HCT116 (cell line): ENCODE results near the gene CHL1.

Source experiments
- CEBPB ChIP-seq: IDR thresholded peaks from 2 replicates; pipeline ENCODE4 v1.6.1; 2012; ENCODE audit warnings: low read depth
- ELF1 ChIP-seq: IDR thresholded peaks from 2 replicates; pipeline ENCODE4 v1.6.1; 2012; ENCODE audit warnings: low read depth, borderline replicate concordance
- EZH2phosphoT487 ChIP-seq: fragments of 200-600 bp; IDR thresholded peaks from 2 replicates; pipeline ENCODE4 v1.6.1; 2018; ENCODE audit warnings: antibody characterized with exemption, borderline replicate concordance
- FOSL1 ChIP-seq: IDR thresholded peaks from 2 replicates; pipeline ENCODE4 v1.6.1; 2012; ENCODE audit warnings: low read depth
- JUND ChIP-seq: IDR thresholded peaks from 2 replicates; pipeline ENCODE4 v1.6.1; 2012
- POLR2AphosphoS5 ChIP-seq: IDR thresholded peaks from 2 replicates; pipeline ENCODE4 v1.6.1; 2011; ENCODE audit warnings: mild to moderate bottlenecking, low read depth, low read length, moderate library complexity
- RAD21 ChIP-seq: IDR thresholded peaks from 2 replicates; pipeline ENCODE4 v1.6.1; 2012; ENCODE audit warnings: low read depth, mild to moderate bottlenecking
- TF ChIP-seq, protein P1 (sequence below): IDR thresholded peaks from 2 replicates; pipeline ENCODE4 v1.6.1; 2012
- TF ChIP-seq, protein P2 (sequence below): IDR thresholded peaks from 2 replicates; pipeline ENCODE4 v1.6.1; 2012; ENCODE audit warnings: low read depth
- TF ChIP-seq, protein P3 (sequence below), 3 experiments: fragments of 200-600 bp in 1 of 3; sonication (generic) in 1 of 3; IDR thresholded peaks in 2 of 3; conservative IDR thresholded peaks in 1 of 3; 2 replicates each; pipeline ENCODE4 v1.5.1; 2012 to 2017; ENCODE audit warnings: low read depth in 2 of 3, low read length in 2 of 3, antibody characterized with exemption in 1 of 3, borderline replicate concordance in 1 of 3, control low read depth in 1 of 3, mild to moderate bottlenecking in 1 of 3, mixed read lengths in 1 of 3, mixed run types in 1 of 3, moderate library complexity in 1 of 3; ENCODE audit not compliant: insufficient read depth in 1 of 3
- TF ChIP-seq, protein P4 (sequence below): IDR thresholded peaks from 2 replicates; pipeline ENCODE4 v1.6.1; 2012
- TF ChIP-seq, protein P5 (sequence below): IDR thresholded peaks from 2 replicates; pipeline ENCODE4 v1.6.1; 2011; ENCODE audit warnings: mild to moderate bottlenecking, low read length, moderate library complexity; ENCODE audit not compliant: insufficient replicate concordance; ENCODE audit errors: extremely low read depth

DNA sequence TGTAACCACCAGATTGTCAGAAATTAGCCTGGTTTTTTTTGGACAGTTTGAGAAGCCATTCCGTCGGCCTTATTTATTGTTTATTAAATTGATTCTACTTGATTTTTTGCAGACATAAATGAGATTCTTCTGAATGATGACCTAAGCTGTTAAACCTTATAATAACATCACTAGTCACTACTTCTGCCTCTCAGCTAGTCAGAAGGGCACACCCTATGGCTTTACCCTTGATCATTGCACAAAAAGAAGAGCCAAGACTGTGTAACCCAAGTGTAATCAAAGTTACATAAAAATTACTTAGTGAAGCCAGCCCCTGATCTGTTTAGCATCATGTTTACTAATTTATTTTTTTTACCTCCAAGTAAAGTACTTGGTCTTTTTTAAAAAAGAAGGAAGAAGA, 64.3 kb downstream of the CHL1 start:
- no peak for TF ChIP-seq RAD21
- TF ChIP-seq, protein P1, sequence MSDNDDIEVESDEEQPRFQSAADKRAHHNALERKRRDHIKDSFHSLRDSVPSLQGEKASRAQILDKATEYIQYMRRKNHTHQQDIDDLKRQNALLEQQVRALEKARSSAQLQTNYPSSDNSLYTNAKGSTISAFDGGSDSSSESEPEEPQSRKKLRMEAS, result no peak
- TF ChIP-seq, protein P2, sequence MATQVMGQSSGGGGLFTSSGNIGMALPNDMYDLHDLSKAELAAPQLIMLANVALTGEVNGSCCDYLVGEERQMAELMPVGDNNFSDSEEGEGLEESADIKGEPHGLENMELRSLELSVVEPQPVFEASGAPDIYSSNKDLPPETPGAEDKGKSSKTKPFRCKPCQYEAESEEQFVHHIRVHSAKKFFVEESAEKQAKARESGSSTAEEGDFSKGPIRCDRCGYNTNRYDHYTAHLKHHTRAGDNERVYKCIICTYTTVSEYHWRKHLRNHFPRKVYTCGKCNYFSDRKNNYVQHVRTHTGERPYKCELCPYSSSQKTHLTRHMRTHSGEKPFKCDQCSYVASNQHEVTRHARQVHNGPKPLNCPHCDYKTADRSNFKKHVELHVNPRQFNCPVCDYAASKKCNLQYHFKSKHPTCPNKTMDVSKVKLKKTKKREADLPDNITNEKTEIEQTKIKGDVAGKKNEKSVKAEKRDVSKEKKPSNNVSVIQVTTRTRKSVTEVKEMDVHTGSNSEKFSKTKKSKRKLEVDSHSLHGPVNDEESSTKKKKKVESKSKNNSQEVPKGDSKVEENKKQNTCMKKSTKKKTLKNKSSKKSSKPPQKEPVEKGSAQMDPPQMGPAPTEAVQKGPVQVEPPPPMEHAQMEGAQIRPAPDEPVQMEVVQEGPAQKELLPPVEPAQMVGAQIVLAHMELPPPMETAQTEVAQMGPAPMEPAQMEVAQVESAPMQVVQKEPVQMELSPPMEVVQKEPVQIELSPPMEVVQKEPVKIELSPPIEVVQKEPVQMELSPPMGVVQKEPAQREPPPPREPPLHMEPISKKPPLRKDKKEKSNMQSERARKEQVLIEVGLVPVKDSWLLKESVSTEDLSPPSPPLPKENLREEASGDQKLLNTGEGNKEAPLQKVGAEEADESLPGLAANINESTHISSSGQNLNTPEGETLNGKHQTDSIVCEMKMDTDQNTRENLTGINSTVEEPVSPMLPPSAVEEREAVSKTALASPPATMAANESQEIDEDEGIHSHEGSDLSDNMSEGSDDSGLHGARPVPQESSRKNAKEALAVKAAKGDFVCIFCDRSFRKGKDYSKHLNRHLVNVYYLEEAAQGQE, result no peak
- TF ChIP-seq, protein P3, sequence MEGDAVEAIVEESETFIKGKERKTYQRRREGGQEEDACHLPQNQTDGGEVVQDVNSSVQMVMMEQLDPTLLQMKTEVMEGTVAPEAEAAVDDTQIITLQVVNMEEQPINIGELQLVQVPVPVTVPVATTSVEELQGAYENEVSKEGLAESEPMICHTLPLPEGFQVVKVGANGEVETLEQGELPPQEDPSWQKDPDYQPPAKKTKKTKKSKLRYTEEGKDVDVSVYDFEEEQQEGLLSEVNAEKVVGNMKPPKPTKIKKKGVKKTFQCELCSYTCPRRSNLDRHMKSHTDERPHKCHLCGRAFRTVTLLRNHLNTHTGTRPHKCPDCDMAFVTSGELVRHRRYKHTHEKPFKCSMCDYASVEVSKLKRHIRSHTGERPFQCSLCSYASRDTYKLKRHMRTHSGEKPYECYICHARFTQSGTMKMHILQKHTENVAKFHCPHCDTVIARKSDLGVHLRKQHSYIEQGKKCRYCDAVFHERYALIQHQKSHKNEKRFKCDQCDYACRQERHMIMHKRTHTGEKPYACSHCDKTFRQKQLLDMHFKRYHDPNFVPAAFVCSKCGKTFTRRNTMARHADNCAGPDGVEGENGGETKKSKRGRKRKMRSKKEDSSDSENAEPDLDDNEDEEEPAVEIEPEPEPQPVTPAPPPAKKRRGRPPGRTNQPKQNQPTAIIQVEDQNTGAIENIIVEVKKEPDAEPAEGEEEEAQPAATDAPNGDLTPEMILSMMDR (IDR thresholded peaks at IDR 0.05 in 2 of 3, conservative IDR thresholded peaks at IDR 0.05 in 1 of 3; ENCODE audit: borderline replicate concordance in 1 of 3, insufficient read depth in 1 of 3, low read depth in 2 of 3, low read length in 2 of 3), result no peak
- TF ChIP-seq, protein P4, sequence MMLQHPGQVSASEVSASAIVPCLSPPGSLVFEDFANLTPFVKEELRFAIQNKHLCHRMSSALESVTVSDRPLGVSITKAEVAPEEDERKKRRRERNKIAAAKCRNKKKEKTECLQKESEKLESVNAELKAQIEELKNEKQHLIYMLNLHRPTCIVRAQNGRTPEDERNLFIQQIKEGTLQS, result no peak
- TF ChIP-seq FOSL1, result no peak
- no peak for TF ChIP-seq CEBPB
- no peak for TF ChIP-seq POLR2AphosphoS5
- TF ChIP-seq ELF1, result no peak
- no peak for TF ChIP-seq JUND
- no peak for TF ChIP-seq EZH2phosphoT487
- TF ChIP-seq, protein P5, sequence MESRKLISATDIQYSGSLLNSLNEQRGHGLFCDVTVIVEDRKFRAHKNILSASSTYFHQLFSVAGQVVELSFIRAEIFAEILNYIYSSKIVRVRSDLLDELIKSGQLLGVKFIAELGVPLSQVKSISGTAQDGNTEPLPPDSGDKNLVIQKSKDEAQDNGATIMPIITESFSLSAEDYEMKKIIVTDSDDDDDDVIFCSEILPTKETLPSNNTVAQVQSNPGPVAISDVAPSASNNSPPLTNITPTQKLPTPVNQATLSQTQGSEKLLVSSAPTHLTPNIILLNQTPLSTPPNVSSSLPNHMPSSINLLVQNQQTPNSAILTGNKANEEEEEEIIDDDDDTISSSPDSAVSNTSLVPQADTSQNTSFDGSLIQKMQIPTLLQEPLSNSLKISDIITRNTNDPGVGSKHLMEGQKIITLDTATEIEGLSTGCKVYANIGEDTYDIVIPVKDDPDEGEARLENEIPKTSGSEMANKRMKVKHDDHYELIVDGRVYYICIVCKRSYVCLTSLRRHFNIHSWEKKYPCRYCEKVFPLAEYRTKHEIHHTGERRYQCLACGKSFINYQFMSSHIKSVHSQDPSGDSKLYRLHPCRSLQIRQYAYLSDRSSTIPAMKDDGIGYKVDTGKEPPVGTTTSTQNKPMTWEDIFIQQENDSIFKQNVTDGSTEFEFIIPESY, result no peak
